Ishikawa (cell line): Measurements from ENCODE around the gene SENP6.

ENCODE experiments used
- CEBPB ChIP-seq: IDR thresholded peaks from 2 replicates; pipeline ENCODE4 v1.6.1; 2012
- EGR1 ChIP-seq: IDR thresholded peaks from 2 replicates; pipeline ENCODE4 v1.6.1; 2012
- EP300 ChIP-seq: IDR thresholded peaks from 2 replicates; pipeline ENCODE4 v1.6.1; 2012; ENCODE audit warnings: borderline replicate concordance
- MAX ChIP-seq: IDR thresholded peaks from 2 replicates; pipeline ENCODE4 v1.6.1; 2012
- REST ChIP-seq: IDR thresholded peaks from 2 replicates; pipeline ENCODE4 v1.6.1; 2012; ENCODE audit warnings: low read depth, mild to moderate bottlenecking
- TEAD4 ChIP-seq: IDR thresholded peaks from 2 replicates; pipeline ENCODE4 v1.6.1; 2012

GRCh38 chr6:75624335-75624734 is 22.7 kb downstream of the SENP6 start:
- no peak for TF ChIP-seq EP300
- TF ChIP-seq REST, result no peak
- no peak for TF ChIP-seq MAX
- TF ChIP-seq TEAD4, result no peak
- TF ChIP-seq EGR1, result no peak
- TF ChIP-seq CEBPB, result no peak
